ENCODE results near the gene DBNL. TPM values are rescaled to one million over a fixed set of nuclear protein-coding genes. Genes with fewer than 3 reads are reported as not detected.

Gene DBNL
- total RNA-seq, 3 donors from 2014 or later = 147 to 167 (median 165) TPM

GRCh38 chr7:44075296-44076075, 31.0 kb downstream of the DBNL start:
- H3K36me3 Mint-ChIP-seq (ENCODE audit: insufficient read depth) = peaks cover 18% of the 10 kb centered on the region

GRCh38 chr7:44076101-44076895, 31.8 kb downstream of the DBNL start:
- H3K27me3 Mint-ChIP-seq (ENCODE audit: low read depth) = no peaks in the 10 kb centered on the region
- no peak for DNase-seq
- peaks cover 20% of the 10 kb centered on the region for H3K36me3 Mint-ChIP-seq (ENCODE audit: insufficient read depth)
- no peaks in the 10 kb centered on the region for H3K9me3 Mint-ChIP-seq
- no peak for ATAC-seq
- H3K4me1 Mint-ChIP-seq (ENCODE audit: low read depth) = peaks cover 22% of the 10 kb centered on the region
- no peak overlapping the region for H3K4me3 Mint-ChIP-seq

More at GRCh38 chr7:44075296-44076075, 31.0 kb downstream of the DBNL start:
- DNase-seq (no peak), ATAC-seq (no peak)
- H3K27me3 Mint-ChIP-seq (ENCODE audit: low read depth) = no peaks in the 10 kb centered on the region
- no peaks in the 10 kb centered on the region for H3K9me3 Mint-ChIP-seq
- H3K4me1 Mint-ChIP-seq (ENCODE audit: low read depth) = peaks cover 15% of the 10 kb centered on the region
- H3K4me3 Mint-ChIP-seq = no peak overlapping the region

GRCh38 chr7:44077061-44077460, 32.6 kb downstream of the DBNL start:
- no peak for DNase-seq

GRCh38 chr7:44077681-44078091, 33.2 kb downstream of the DBNL start:
- DNase-seq (no peak), ATAC-seq (no peak)
- Mint-ChIP-seq H3K4me3 (no peak overlapping the region), H3K36me3 (ENCODE audit: insufficient read depth) (peaks cover 14% of the 10 kb centered on the region), H3K27me3 (ENCODE audit: low read depth) (no peaks in the 10 kb centered on the region), H3K4me1 (ENCODE audit: low read depth) (peaks cover 27% of the 10 kb centered on the region), H3K9me3 (no peaks in the 10 kb centered on the region)

More at GRCh38 chr7:44077061-44077460, 32.6 kb downstream of the DBNL start:
- H3K4me1 Mint-ChIP-seq (ENCODE audit: low read depth) = peaks cover 27% of the 10 kb centered on the region
- no peaks in the 10 kb centered on the region for H3K9me3 Mint-ChIP-seq
- no peaks in the 10 kb centered on the region for H3K27me3 Mint-ChIP-seq (ENCODE audit: low read depth)
- no peak overlapping the region for H3K4me3 Mint-ChIP-seq
- no peak for ATAC-seq
- peaks cover 17% of the 10 kb centered on the region for H3K36me3 Mint-ChIP-seq (ENCODE audit: insufficient read depth)

GRCh38 chr7:44078521-44078920, 34.0 kb downstream of the DBNL start:
- Mint-ChIP-seq H3K9me3 (no peaks in the 10 kb centered on the region), H3K4me3 (no peak overlapping the region), H3K27me3 (ENCODE audit: low read depth) (no peaks in the 10 kb centered on the region), H3K36me3 (ENCODE audit: insufficient read depth) (peaks cover 11% of the 10 kb centered on the region), H3K4me1 (ENCODE audit: low read depth) (peaks cover 33% of the 10 kb centered on the region)
- ATAC-seq = no peak
- no peak for DNase-seq

GRCh38 chr7:44079331-44080021, 35.0 kb downstream of the DBNL start:
- Mint-ChIP-seq H3K9me3 (no peaks in the 10 kb centered on the region), H3K4me3 (no peak overlapping the region), H3K4me1 (ENCODE audit: low read depth) (peaks cover 37% of the 10 kb centered on the region), H3K36me3 (ENCODE audit: insufficient read depth) (peaks cover 11% of the 10 kb centered on the region), H3K27me3 (ENCODE audit: low read depth) (no peaks in the 10 kb centered on the region)
- DNase-seq (no peak), ATAC-seq (no peak)

- no peak overlapping the region for H3K4me3 Mint-ChIP-seq
- H3K9me3 Mint-ChIP-seq = no peaks in the 10 kb centered on the region
- no peaks in the 10 kb centered on the region for H3K27me3 Mint-ChIP-seq (ENCODE audit: low read depth)
- peaks cover 37% of the 10 kb centered on the region for H3K4me1 Mint-ChIP-seq (ENCODE audit: low read depth)
- ATAC-seq = no peak
- H3K36me3 Mint-ChIP-seq (ENCODE audit: insufficient read depth) = peaks cover 11% of the 10 kb centered on the region
- no peak for DNase-seq
Measured at GRCh38 chr7:44080118-44080517, 35.6 kb downstream of the DBNL start.

- no peak for DNase-seq
- Mint-ChIP-seq H3K27me3 (ENCODE audit: low read depth) (no peaks in the 10 kb centered on the region), H3K4me3 (peak overlapping the region; percentile 91), H3K9me3 (no peaks in the 10 kb centered on the region), H3K36me3 (ENCODE audit: insufficient read depth) (peaks cover 11% of the 10 kb centered on the region), H3K4me1 (ENCODE audit: low read depth) (peaks cover 37% of the 10 kb centered on the region)
- ATAC-seq = no peak
Measured at GRCh38 chr7:44080686-44081265, 36.3 kb downstream of the DBNL start.

GRCh38 chr7:44081266-44081748, 36.8 kb downstream of the DBNL start:
- ATAC-seq = no peak
- Mint-ChIP-seq H3K27me3 (ENCODE audit: low read depth) (no peaks in the 10 kb centered on the region), H3K9me3 (no peaks in the 10 kb centered on the region), H3K4me3 (peak overlapping the region; percentile 91), H3K36me3 (ENCODE audit: insufficient read depth) (peaks cover 11% of the 10 kb centered on the region), H3K4me1 (ENCODE audit: low read depth) (peaks cover 37% of the 10 kb centered on the region)
- no peak for DNase-seq

GRCh38 chr7:44082541-44083207, 38.2 kb downstream of the DBNL start:
- ATAC-seq (peak; percentile 95 to 97), DNase-seq (peak; percentile 97)
- H3K4me1 Mint-ChIP-seq (ENCODE audit: low read depth) = peaks cover 35% of the 10 kb centered on the region
- peak overlapping the region; percentile 91 for H3K4me3 Mint-ChIP-seq
- H3K9me3 Mint-ChIP-seq = no peaks in the 10 kb centered on the region
- H3K36me3 Mint-ChIP-seq (ENCODE audit: insufficient read depth) = peaks cover 10% of the 10 kb centered on the region
- H3K27me3 Mint-ChIP-seq (ENCODE audit: low read depth) = no peaks in the 10 kb centered on the region

- H3K9me3 Mint-ChIP-seq = no peaks in the 10 kb centered on the region
- H3K4me3 Mint-ChIP-seq = peak overlapping the region; percentile 72
- H3K27me3 Mint-ChIP-seq (ENCODE audit: low read depth) = no peaks in the 10 kb centered on the region
- no peak for ATAC-seq
- H3K36me3 Mint-ChIP-seq (ENCODE audit: insufficient read depth) = peaks cover 2% of the 10 kb centered on the region
- no peak for DNase-seq
- peaks cover 27% of the 10 kb centered on the region for H3K4me1 Mint-ChIP-seq (ENCODE audit: low read depth)
Measured at GRCh38 chr7:44083796-44084195, 39.3 kb downstream of the DBNL start.

GRCh38 chr7:44084701-44085100, 40.2 kb downstream of the DBNL start:
- DNase-seq = no peak
- Mint-ChIP-seq H3K4me1 (ENCODE audit: low read depth) (peaks cover 27% of the 10 kb centered on the region), H3K27me3 (ENCODE audit: low read depth) (no peaks in the 10 kb centered on the region), H3K9me3 (no peaks in the 10 kb centered on the region), H3K36me3 (ENCODE audit: insufficient read depth) (peaks cover 2% of the 10 kb centered on the region), H3K4me3 (no peak overlapping the region)
- ATAC-seq = no peak

- no peaks in the 10 kb centered on the region for H3K9me3 Mint-ChIP-seq
- H3K36me3 Mint-ChIP-seq (ENCODE audit: insufficient read depth) = peaks cover 2% of the 10 kb centered on the region
- H3K4me3 Mint-ChIP-seq = no peak overlapping the region
- ATAC-seq (no peak), DNase-seq (no peak)
- H3K4me1 Mint-ChIP-seq (ENCODE audit: low read depth) = peaks cover 21% of the 10 kb centered on the region
- H3K27me3 Mint-ChIP-seq (ENCODE audit: low read depth) = no peaks in the 10 kb centered on the region
Measured at GRCh38 chr7:44085546-44085945, 41.0 kb downstream of the DBNL start.
